Esophagus squamous epithelium (tissue), 4 donors: ENCODE results near the gene STRIP2.

Experiments used
- POLR2A ChIP-seq, 4 donors: fragments of 450-650 bp; IDR thresholded peaks; one replicate each; pipeline ENCODE4 v1.6.1; 2017; ENCODE audit warnings: antibody characterized with exemption in 4 of 4, mild to moderate bottlenecking in 4 of 4, moderate library complexity in 3 of 4
- TF ChIP-seq, protein P1 (sequence below), 6 experiments: fragments of 450-650 bp in 4 of 6; fragments of 200-600 bp in 2 of 6; sonication (generic) in 2 of 6; IDR thresholded peaks; one replicate each; pipeline ENCODE4 v1.5.1; 2016 to 2019; ENCODE audit warnings: antibody characterized with exemption in 6 of 6, mild to moderate bottlenecking in 4 of 6, moderate library complexity in 4 of 6

- TF ChIP-seq, protein P1, sequence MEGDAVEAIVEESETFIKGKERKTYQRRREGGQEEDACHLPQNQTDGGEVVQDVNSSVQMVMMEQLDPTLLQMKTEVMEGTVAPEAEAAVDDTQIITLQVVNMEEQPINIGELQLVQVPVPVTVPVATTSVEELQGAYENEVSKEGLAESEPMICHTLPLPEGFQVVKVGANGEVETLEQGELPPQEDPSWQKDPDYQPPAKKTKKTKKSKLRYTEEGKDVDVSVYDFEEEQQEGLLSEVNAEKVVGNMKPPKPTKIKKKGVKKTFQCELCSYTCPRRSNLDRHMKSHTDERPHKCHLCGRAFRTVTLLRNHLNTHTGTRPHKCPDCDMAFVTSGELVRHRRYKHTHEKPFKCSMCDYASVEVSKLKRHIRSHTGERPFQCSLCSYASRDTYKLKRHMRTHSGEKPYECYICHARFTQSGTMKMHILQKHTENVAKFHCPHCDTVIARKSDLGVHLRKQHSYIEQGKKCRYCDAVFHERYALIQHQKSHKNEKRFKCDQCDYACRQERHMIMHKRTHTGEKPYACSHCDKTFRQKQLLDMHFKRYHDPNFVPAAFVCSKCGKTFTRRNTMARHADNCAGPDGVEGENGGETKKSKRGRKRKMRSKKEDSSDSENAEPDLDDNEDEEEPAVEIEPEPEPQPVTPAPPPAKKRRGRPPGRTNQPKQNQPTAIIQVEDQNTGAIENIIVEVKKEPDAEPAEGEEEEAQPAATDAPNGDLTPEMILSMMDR (IDR thresholded peaks at IDR 0.05), result no peak
- no peak for TF ChIP-seq POLR2A (IDR thresholded peaks at IDR 0.05)
These were observed 11.5 kb upstream of the STRIP2 start for GRCh38 chr7:129422727-129423126.
